H9 (cell line): ENCODE results near the gene KCNN2. TPM values are rescaled to one million over a fixed set of nuclear protein-coding genes. Genes with fewer than 3 reads are reported as not detected.

Source experiments
- DNase-seq: peaks from one replicate; pipeline ENCODE4 v3.0.0-alpha.2; 2017
- H2AFZ ChIP-seq: one replicate; pipeline ENCODE4 v1.6.1; 2013; ENCODE audit warnings: mild to moderate bottlenecking, low read length, control low read depth, moderate library complexity
- H2AK5ac ChIP-seq: 2 replicates; pipeline ENCODE4 v1.6.1; 2013; ENCODE audit warnings: low read length, control low read depth, mixed read lengths; ENCODE audit not compliant: insufficient read length
- H2BK120ac ChIP-seq: one replicate; pipeline ENCODE4 v1.6.1; 2013; ENCODE audit warnings: low read depth, mild to moderate bottlenecking, low read length, control low read depth, inconsistent platforms; ENCODE audit not compliant: poor library complexity, severe bottlenecking
- H2BK12ac ChIP-seq: 2 replicates; pipeline ENCODE4 v1.6.1; 2013; ENCODE audit warnings: low read length, control low read depth, mixed read lengths, low read depth; ENCODE audit not compliant: insufficient read length
- H2BK15ac ChIP-seq: 2 replicates; pipeline ENCODE4 v1.6.1; 2013; ENCODE audit warnings: low read depth, low read length, control low read depth
- H2BK20ac ChIP-seq: one replicate; pipeline ENCODE4 v1.6.1; 2013; ENCODE audit warnings: low read depth, mild to moderate bottlenecking, low read length, control low read depth, inconsistent platforms; ENCODE audit not compliant: poor library complexity, severe bottlenecking
- H2BK5ac ChIP-seq: 2 replicates; pipeline ENCODE4 v1.6.1; 2013; ENCODE audit warnings: low read length, control low read depth, mixed read lengths; ENCODE audit not compliant: insufficient read length
- H3K14ac ChIP-seq: 2 replicates; pipeline ENCODE4 v1.6.1; 2013; ENCODE audit warnings: low read length, control low read depth; ENCODE audit not compliant: insufficient read depth
- H3K18ac ChIP-seq: 2 replicates; pipeline ENCODE4 v1.6.1; 2013; ENCODE audit warnings: low read depth, mild to moderate bottlenecking, mixed read lengths, low read length, control low read depth; ENCODE audit not compliant: insufficient read length
- H3K23ac ChIP-seq: 2 replicates; pipeline ENCODE4 v1.6.1; 2013; ENCODE audit warnings: low read length, control low read depth, mixed read lengths, low read depth; ENCODE audit not compliant: insufficient read length
- H3K23me2 ChIP-seq: 2 replicates; pipeline ENCODE4 v1.6.1; 2013; ENCODE audit warnings: low read depth, mild to moderate bottlenecking, mixed read lengths, low read length, control low read depth; ENCODE audit not compliant: insufficient read length, poor library complexity, severe bottlenecking
- H3K27ac ChIP-seq: 2 replicates; pipeline ENCODE4 v1.5.1; 2013; ENCODE audit warnings: low read length, control low read depth, mixed read lengths, low read depth; ENCODE audit not compliant: insufficient read length
- H3K27me3 ChIP-seq: 2 replicates; pipeline ENCODE4 v1.6.1; 2013; ENCODE audit warnings: low read length, control low read depth, inconsistent platforms; ENCODE audit not compliant: insufficient read depth
- H3K4ac ChIP-seq: 2 replicates; pipeline ENCODE4 v1.6.1; 2013; ENCODE audit warnings: low read depth, mild to moderate bottlenecking, control low read depth, inconsistent platforms, low read length, moderate library complexity
- H3K4me1 ChIP-seq: 2 replicates; pipeline ENCODE4 v1.6.1; 2013; ENCODE audit warnings: low read length, control low read depth, inconsistent platforms; ENCODE audit not compliant: insufficient read depth
- H3K4me2 ChIP-seq: 2 replicates; pipeline ENCODE4 v1.6.1; 2013; ENCODE audit warnings: low read length, control low read depth, mixed read lengths; ENCODE audit not compliant: insufficient read length, insufficient read depth
- H3K56ac ChIP-seq: 2 replicates; pipeline ENCODE4 v1.6.1; 2013; ENCODE audit warnings: low read depth, mild to moderate bottlenecking, mixed read lengths, low read length, control low read depth; ENCODE audit not compliant: insufficient read length
- H3K79me1 ChIP-seq: 2 replicates; pipeline ENCODE4 v1.6.1; 2013; ENCODE audit warnings: low read depth, mild to moderate bottlenecking, moderate library complexity, low read length, control low read depth, inconsistent platforms; ENCODE audit not compliant: insufficient read depth, poor library complexity, severe bottlenecking
- H3K79me2 ChIP-seq: 2 replicates; pipeline ENCODE4 v1.6.1; 2013; ENCODE audit warnings: low read length, control low read depth, inconsistent platforms; ENCODE audit not compliant: insufficient read depth
- H3K9ac ChIP-seq: 2 replicates; pipeline ENCODE4 v1.6.1; 2013; ENCODE audit warnings: low read length, control low read depth, mixed read lengths; ENCODE audit not compliant: insufficient read length; ENCODE audit errors: extremely low read depth
- H3K9me3 ChIP-seq: one replicate; pipeline ENCODE4 v1.6.1; 2013; ENCODE audit warnings: low read depth, low read length, inconsistent platforms; ENCODE audit not compliant: control insufficient read depth
- H3T11ph ChIP-seq: one replicate; pipeline ENCODE4 v1.6.1; 2013; ENCODE audit warnings: mild to moderate bottlenecking, low read length, control low read depth, inconsistent platforms
- H4K20me1 ChIP-seq: one replicate; pipeline ENCODE4 v1.6.1; 2013; ENCODE audit not compliant: control insufficient read depth, insufficient read length, insufficient read depth
- H4K5ac ChIP-seq: 2 replicates; pipeline ENCODE4 v1.6.1; 2013; ENCODE audit warnings: low read depth, mild to moderate bottlenecking, mixed read lengths, low read length, control low read depth; ENCODE audit not compliant: insufficient read length
- H4K8ac ChIP-seq: replicated peaks from 2 replicates; pipeline ENCODE4 v1.6.1; 2013; ENCODE audit warnings: low read length, control low read depth, mixed read lengths, low read depth; ENCODE audit not compliant: insufficient read length
- H4K91ac ChIP-seq: 2 replicates; pipeline ENCODE4 v1.6.1; 2013; ENCODE audit warnings: low read depth, mild to moderate bottlenecking, moderate library complexity, mixed read lengths, low read length, control low read depth; ENCODE audit not compliant: insufficient read length
- H3K27ac Mint-ChIP-seq, 3 experiments: 2 replicates in 2 of 3; 3 replicates in 1 of 3; pipeline ENCODE4 v1.8.0; 2020 to 2021; ENCODE audit warnings: mixed read lengths in 3 of 3, mild to moderate bottlenecking in 1 of 3, moderate library complexity in 1 of 3
- H3K27me3 Mint-ChIP-seq: 2 replicates; pipeline ENCODE4 v1.8.0; 2021; ENCODE audit warnings: low read depth, mild to moderate bottlenecking, moderate library complexity, mixed read lengths
- H3K36me3 Mint-ChIP-seq, 3 experiments: 2 replicates in 2 of 3; 3 replicates in 1 of 3; pipeline ENCODE4 v1.8.0; 2020 to 2021; ENCODE audit warnings: low read depth in 3 of 3, mixed read lengths in 3 of 3; ENCODE audit not compliant: insufficient read depth in 1 of 3
- H3K4me1 Mint-ChIP-seq, 2 experiments: 2 replicates each; pipeline ENCODE4 v1.8.0; 2020; ENCODE audit warnings: mixed read lengths in 2 of 2
- H3K4me3 Mint-ChIP-seq, 2 experiments: 2 replicates in 1 of 2; 3 replicates in 1 of 2; pipeline ENCODE4 v1.8.0; 2020 to 2021; ENCODE audit warnings: mild to moderate bottlenecking in 2 of 2, mixed read lengths in 2 of 2, moderate library complexity in 1 of 2
- H3K9me3 Mint-ChIP-seq, 2 experiments: 2 replicates in 1 of 2; 3 replicates in 1 of 2; pipeline ENCODE4 v1.8.0; 2020; ENCODE audit warnings: mild to moderate bottlenecking in 2 of 2, mixed read lengths in 2 of 2, moderate library complexity in 1 of 2
- CTCF ChIP-seq: fragments of 200-600 bp; sonication (generic); conservative IDR thresholded peaks from 3 replicates; pipeline ENCODE4 v1.8.0; 2021; ENCODE audit warnings: antibody characterized with exemption, mild to moderate bottlenecking
- WGBS: extraction: QIAGEN DNeasy Blood & Tissue Kit; methylation state at CpG from one replicate; pipeline ENCODE4 v1.1.7; 2013; ENCODE audit warnings: missing lambda C conversion rate, low lambda C conversion rate, mixed read lengths; ENCODE audit not compliant: insufficient read length; ENCODE audit errors: extremely low coverage; 5-methylcytosine and 5-hydroxymethylcytosine counted together
- total RNA-seq: library from RNA; stranded (reverse); gene quantifications from 2 replicates; pipeline ENCODE4 v1.2.1, GENCODE V29; 2021

The KCNN2 gene
- total RNA-seq, 1 experiment from 2014 or later = 21.0 TPM

GRCh38 chr5:114524221-114524620, 162.4 kb downstream of the KCNN2 start:
- H2AFZ ChIP-seq = no peak overlapping the region
- no peaks in the 10 kb centered on the region for H3K4me1 ChIP-seq
- H2BK15ac ChIP-seq = no peak overlapping the region
- H3K56ac ChIP-seq = no peak overlapping the region
- no peak overlapping the region for H3K18ac ChIP-seq
- no peak overlapping the region for H2BK120ac ChIP-seq
- Mint-ChIP-seq H3K4me1 (no peaks in the 10 kb centered on the region), H3K36me3 (no peaks in the 10 kb centered on the region), H3K9me3 (peaks cover 2 to 6% of the 10 kb centered on the region in 2 experiments; a peak in 1 of 5 replicates), H3K4me3 (no peak overlapping the region), H3K27ac (no peak overlapping the region), H3K27me3 (no peaks in the 10 kb centered on the region)
- H3K79me1 ChIP-seq = no peaks in the 10 kb centered on the region
- H4K91ac ChIP-seq = no peak overlapping the region
- TF ChIP-seq CTCF = no peak
- H3K14ac ChIP-seq = no peak overlapping the region
- DNase-seq = no peak
- no peak overlapping the region for H4K5ac ChIP-seq
- no peak overlapping the region for H3K9ac ChIP-seq
- H2BK12ac ChIP-seq = no peak overlapping the region
- no peak overlapping the region for H3K4ac ChIP-seq
- H2AK5ac ChIP-seq = no peak overlapping the region
- H3K4me2 ChIP-seq = no peak overlapping the region
- H3T11ph ChIP-seq = no peak overlapping the region
- H3K27me3 ChIP-seq = no peaks in the 10 kb centered on the region
- no peaks in the 10 kb centered on the region for H3K9me3 ChIP-seq
- no peak overlapping the region for H3K27ac ChIP-seq
- H2BK20ac ChIP-seq = no peak overlapping the region
- no peaks in the 10 kb centered on the region for H3K23me2 ChIP-seq
- WGBS = no CpG with 5 or more reads among the region's 1 CpG
- H3K79me2 ChIP-seq = no peaks in the 10 kb centered on the region
- no peak overlapping the region for H3K23ac ChIP-seq
- H4K8ac ChIP-seq = no peak overlapping the region
- no peaks in the 10 kb centered on the region for H4K20me1 ChIP-seq
- no peak overlapping the region for H2BK5ac ChIP-seq
